Measurements from ENCODE around the gene CFAP126.
"Not testable (repeated sequence)": the region's sequence is repeated elsewhere in the genome, so short reads cannot be mapped to it uniquely, and the experiment has no call there.

The CFAP126 gene, protein sequence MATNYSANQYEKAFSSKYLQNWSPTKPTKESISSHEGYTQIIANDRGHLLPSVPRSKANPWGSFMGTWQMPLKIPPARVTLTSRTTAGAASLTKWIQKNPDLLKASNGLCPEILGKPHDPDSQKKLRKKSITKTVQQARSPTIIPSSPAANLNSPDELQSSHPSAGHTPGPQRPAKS
- long read RNA-seq, donor 1, partial matches to known transcripts, result 0 of 3 reads
- long read RNA-seq, donor 1, other reads (novel, unspliced or antisense), result 0 of 3 reads
- long read RNA-seq, donor 2, partial matches to known transcripts, result 0 of 2 reads
- long read RNA-seq, donor 2, other reads (novel, unspliced or antisense), result 0 of 2 reads
- long read RNA-seq, donor 3, partial matches to known transcripts, result 0 of 2 reads
- long read RNA-seq, donor 3, other reads (novel, unspliced or antisense), result 0 of 2 reads
- long read RNA-seq, donor 4, partial matches to known transcripts, result 0 of 3 reads
- long read RNA-seq, donor 4, other reads (novel, unspliced or antisense), result 0 of 3 reads
- long read RNA-seq, donor 5, transcript CFAP126-201 (5 exons, 774 nt), result major isoform, 7 of 7 reads
- long read RNA-seq, donor 5, partial matches to known transcripts, result 0 of 7 reads
- long read RNA-seq, donor 5, other reads (novel, unspliced or antisense), result 0 of 7 reads
- long read RNA-seq, donor 6, partial matches to known transcripts, result 0 of 2 reads
- long read RNA-seq, donor 6, other reads (novel, unspliced or antisense), result 0 of 2 reads
- long read RNA-seq, donor 7, transcript CFAP126-201 (5 exons, 774 nt), result major isoform, 8 of 8 reads
- long read RNA-seq, donor 7, partial matches to known transcripts, result 0 of 8 reads
- long read RNA-seq, donor 7, other reads (novel, unspliced or antisense), result 0 of 8 reads
- long read RNA-seq, donor 8, partial matches to known transcripts, result 0 of 3 reads
- long read RNA-seq, donor 8, other reads (novel, unspliced or antisense), result 0 of 3 reads

DNA sequence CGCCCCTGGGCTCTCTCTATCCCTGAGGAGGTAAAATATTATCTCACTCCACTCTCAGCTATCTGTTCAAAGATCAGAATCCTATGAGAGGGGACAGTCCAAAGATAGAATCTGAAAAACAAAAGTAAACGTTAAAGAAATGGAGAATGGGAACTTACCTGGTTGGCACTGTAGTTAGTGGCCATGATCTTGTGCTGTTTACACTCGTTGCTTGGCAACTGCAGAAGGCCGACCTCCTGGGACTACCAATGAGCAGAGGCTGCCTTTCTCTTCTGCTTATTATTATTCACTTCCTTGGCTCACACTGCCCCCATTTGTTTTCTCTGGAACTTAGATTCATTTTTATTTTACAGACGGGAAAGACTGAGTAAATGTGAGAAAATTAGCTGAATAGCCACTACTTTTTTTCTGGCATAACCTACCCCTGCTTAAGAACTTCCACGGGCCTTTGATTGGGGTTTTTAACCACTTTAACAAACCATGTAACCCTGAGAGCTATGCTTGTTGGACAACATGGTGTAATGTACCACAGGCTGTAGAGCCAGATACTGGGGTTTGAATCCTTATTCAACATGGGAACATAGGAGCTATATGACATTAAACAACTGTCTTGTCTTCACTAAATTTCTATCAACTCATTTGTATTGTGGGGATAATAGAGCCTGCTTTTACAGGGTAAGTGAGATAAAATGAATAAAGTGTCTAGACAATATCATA lies at the start of gene CFAP126:
Gene CFAP126, minus strand, starts transcription at position 193 of the 717 bp plus-strand sequence. Its CDS starts 8 bp downstream, at position 185.
- peak; percentile 25 for DNase-seq

DNA sequence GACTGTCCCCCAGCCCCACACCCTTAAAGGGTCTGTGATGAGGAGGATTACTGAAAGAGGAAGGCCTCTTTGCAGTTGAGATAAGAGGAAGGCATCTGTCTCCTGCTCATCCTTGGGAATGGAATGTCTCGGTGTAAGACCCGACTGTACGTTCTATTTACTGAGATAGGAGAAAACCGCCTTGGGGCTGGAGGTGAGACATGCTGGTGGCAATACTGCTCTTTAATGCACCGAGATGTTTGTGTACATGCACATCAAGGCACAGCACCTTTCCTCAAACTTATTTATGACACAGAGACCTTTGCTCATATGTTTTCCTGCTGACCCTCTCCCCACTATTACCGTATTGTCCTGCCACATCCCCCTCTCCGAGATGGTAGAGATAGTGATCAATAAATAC lies 45.4 kb upstream of the CFAP126 start:
- not testable (repeated sequence) for DNase-seq

DNA sequence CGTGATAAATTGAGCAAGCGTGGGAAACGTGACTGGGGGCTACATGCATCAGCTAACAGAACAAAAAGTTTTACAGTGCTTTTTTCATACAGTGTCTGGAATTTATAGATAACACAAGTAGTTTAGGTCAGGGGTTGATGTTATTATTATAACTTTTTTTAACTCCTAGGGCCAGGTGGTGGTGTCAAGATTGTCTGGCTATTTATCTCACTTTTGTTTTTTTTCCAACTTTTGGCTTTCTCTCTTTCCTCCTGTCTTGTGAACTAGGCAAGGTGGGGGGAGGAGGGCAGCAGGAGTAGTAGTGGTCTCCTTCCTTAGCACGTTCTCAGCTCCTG lies 42.9 kb upstream of the CFAP126 start:
- not testable (repeated sequence) for DNase-seq

DNA sequence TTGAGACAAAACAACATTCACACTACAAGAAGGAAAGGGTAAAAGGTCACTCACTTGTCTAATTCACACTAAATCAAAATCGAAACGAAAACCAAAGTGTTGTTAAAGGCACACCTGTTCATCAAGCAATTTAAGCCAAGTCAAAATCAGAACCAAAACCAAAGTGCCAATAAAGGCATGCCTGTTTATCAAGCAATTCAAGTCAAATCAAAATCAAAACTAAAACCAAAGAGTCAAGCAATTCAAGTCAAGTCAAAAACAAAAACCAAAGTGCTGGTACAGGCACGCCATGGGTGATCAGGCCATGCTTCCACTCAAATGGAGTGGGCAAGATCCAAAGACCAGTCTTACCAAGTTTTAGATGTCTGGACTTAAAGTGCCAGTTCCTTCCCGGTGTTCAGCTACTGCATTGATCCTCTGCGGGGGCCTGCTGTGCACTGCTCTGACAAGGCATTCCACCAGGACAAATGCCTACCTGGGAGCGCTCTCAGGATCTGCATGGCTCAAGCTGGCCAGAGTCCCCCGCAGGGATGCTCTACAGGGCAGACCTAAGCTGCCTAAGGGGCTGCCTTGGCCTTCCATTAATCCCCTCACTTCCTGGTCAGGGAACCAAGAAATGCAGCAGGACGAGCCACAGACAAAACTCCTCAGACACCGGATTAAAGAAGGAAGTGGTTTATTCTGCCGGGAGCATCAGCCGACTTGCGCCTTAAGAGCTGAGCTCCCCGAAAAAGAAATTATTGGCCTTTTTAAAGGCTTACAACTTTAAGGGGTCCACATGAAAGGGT lies 42.4 kb upstream of the CFAP126 start:
- not testable (repeated sequence) for DNase-seq

DNA sequence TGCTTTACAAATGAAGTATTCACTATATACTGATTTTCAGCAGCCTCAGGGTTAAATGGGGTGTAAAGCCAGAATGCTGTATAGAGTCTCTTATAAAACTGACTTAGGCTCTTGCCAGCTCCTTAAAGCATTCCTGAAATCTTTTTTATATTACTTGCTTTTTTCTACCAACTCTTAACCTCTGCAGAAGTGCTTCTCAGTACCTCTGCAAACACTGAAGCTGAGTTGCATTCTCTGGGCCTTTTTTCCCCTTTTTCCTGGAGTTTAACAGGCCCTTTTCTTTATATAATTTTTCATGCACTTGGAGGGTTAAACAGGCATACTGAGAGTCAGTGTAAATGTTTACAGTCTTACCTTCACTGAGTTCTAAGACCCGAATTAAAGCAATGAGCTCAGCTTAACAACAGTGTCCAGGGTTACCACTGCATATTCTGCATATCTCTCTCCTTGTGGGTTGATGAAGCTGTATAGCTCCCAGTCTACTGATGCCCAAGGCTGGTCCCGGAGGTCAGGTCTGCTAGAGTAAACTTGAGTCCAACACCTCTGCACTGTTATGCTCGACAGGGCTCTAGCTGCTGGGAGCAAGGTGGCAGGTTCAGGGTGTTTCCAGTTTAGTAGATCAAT lies 40.9 kb upstream of the CFAP126 start:
- no peak for DNase-seq

DNA sequence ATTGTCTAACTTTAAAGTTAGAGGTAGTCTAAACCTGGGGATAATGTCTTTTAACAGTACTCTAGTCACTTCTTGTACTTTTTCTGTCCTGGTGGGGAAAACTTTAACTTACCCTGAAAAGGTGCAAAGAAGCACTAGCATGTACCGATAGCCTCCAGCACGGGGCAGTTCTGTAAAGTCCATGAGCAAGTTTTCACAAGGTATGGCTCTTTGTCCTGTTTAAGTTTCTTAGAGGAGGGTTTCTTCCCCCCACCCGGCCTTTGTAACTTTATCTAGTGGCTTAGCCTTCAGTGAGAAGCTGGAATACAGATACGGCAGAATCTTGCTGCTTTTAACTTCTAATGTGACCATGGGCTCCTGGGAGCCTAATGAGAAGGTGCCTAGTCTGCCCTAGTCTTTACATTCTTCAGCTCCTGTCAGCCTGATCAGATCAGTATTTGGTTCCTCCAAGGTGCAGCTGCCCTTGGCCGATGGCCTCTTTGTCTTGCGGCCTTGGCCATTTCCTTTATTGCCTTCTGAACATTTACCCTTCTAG lies 39.8 kb upstream of the CFAP126 start:
- no peak for DNase-seq

DNA sequence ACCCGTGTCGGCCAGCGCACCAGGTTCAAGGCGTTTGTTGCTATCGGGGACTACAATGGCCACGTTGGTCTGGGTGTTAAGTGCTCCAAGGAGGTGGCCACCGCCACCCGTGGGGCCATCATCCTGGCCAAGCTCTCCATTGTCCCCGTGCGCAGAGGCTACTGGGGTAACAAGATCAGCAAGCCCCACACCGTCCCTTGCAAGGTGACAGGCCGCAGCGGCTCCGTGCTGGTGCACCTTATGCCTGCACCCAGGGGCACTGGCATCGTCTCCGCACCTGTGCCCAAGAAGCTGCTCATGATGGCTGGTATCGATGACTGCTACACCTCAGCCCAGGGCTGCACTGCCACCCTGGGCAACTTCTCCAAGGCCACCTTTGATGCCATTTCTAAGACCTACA lies 38.9 kb upstream of the CFAP126 start:
- DNase-seq, result not testable (repeated sequence)

DNA sequence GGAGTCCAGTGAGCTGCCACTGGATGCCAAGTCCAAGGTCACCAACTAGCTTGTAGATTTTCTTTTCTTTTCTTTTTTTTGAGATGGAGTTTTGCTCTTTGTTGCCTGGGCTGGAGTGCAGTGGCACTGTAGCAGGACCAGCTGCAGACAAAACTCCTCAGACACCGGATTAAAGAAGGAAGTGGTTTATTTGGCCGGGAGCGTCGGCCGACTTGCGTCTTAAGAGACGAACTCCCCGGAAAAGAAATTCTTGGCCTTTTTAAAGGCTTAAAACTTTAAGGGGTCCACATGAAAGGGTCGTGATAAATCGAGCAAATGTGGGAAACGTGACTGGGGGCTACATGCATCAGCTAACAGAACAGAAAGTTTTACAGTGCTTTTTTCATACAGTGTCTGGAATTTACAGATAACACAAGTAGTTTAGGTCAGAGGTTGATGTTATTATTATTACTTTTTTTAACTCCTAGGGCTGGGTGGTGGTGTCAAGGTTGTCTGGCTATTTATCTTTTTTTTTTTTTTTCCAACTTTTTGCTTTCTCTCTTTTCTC lies 36.4 kb upstream of the CFAP126 start:
- DNase-seq, result no peak

DNA sequence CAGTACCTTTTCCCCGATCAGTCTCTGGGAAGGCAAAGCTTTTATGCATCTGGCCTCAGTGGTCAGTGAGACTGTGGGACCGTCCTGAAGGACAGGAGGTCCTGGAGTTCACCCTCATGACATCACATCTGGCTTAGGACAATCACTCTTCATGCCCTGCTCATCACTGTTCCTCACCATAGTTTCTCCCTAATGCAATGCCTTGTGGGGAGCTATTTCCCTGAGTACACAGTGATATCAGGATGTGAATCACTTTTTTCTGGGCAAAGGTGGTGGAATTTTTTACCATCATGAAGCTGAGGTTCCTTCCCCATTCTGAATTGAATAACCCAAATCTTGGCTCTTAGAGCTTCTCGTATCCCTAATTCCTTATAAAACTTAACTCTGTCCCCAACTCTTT lies 34.8 kb upstream of the CFAP126 start:
- no peak for DNase-seq

DNA sequence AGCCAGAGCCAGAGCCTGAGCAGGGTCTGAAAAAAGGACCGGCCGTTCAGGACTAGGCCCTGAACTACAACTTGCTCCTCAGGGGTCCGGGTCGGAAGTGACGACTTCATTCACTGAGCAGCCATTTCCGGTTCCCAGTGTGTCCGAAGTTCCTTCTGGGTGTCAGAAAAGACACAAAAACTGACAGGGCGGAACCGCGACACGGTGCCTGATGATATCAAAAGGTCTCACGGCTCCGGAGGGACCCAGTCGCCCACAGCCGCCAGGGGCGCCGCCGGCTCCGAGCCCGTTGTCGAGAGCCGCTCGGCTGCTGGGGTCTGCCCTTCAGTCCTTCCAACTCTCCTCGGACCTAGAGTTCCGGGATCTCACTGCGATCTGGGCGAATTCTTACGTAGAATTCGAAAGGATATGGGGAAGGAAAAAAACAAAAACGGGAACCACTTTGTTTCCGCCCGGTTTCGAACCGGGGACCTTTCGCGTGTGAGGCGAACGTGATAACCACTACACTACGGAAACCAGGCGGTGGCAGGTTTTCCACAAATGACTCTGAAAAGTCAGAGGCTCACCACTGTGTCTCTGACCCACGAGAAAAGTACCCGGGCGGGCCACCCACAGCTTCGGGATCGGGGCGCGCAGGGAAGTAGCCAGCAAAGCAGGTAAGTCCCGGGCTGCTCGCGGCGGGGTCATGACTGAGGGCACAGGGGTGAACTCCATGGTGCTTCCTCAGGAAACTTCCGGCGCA lies 31.8 kb upstream of the CFAP126 start:
- peak; percentile 96 for DNase-seq

DNA sequence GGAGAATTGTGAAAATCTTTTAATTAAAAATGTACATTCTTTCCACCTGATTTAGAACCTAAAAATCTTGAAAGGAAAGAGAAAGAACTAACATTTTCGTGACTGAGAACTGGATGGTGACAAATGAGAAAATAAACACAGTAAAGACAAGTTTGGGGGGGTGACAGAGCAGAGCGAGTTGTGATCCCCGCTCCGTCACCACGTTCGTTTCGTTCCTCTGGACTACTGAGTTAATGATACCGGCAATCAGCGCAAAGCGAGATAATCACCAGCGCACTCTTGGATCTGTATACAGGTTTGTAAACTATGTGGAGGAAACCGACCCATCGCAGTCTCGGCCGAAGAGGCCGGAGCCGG lies 31.2 kb upstream of the CFAP126 start:
- no peak for DNase-seq

DNA sequence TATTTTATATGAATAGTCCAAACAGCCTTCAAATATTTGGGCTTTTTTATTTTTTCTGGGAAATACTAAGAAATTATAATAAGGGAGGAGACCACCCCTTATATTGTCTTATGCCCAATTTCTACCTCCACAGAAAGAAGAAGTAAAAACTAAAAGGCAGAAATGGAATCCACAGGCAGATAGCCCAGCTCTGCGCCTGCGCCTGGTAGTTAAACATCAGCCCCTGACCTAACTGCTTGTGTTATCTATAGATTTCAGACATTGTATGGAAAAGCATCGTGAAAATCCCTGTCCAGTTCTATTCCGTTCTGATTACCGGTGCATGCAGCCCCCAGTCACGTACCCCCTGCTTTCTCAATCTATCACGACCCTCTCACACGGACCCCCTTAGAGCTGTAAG lies 29.4 kb upstream of the CFAP126 start:
- DNase-seq, result not testable (repeated sequence)

DNA sequence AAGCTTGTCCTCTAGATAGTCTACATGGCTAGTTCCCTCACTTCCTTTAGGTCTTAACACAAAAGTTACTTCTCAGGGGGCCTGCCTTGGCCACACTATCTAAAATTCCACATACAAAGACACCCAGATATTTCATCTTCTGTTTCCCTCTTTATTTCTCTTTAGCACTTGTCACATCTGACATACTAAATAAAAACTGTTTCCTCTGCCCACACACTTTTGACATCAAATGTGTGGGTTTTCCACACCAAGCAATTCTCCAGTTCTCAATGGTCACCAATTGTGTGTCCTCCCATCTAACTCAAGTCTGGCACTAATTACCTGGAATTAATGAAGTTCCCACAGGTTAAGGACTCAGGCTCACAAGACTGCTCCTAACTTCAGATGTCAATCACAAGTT lies 25.5 kb upstream of the CFAP126 start:
- DNase-seq, result no peak

DNA sequence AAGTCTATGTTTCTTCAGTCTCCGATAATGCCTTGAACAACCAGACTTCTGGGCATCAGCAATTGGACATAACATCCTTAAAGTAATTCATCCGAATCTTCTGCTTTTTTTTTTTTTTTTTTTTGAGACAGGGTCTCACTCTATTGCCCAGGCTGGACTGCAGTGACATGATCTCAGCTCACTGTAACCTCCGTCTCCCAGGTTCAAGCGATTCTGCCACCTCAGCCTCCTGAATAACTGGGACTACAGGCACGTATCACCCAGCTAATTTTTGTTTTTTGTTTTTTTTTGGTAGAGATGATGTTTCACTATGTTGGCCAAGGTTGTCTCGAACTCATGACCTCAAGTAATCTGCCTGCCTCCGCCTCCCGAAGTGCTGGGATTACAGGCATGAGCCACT lies 23.9 kb upstream of the CFAP126 start:
- no peak for DNase-seq

DNA sequence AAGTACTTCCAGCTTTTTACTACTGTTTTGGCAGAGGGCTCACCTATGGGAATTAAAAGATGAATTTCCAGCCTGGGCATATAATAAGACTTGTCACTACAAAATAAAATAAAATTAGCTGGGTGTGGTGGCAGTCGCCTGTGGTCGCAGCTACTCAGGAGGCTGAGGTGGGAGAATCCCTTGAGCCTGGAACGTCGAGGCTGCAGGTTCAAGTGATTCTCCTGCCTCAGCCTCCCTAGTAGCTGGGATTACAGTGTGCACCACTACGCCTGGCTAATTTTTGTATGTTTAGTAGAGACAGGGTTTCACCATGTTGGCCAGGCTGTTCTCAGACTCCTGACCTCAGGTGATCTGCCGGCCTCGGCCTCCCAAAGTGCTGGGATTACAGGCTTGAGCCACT lies 23.5 kb upstream of the CFAP126 start:
- not testable (repeated sequence) for DNase-seq

DNA sequence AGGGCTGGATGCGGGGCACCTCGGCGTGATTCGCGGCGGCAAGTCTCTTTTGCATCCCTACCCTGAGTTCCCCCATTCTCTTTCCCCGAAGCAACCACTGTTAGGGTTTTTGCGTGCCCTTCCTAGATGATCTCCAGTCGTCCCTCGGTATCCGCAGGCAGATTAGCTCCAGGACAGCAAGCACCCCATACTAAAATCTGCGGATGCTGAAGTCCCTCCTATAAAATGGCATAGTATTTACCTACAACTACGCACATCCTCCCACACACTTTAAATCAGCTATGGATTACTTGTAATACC lies 22.8 kb upstream of the CFAP126 start:
- DNase-seq, result no peak

DNA sequence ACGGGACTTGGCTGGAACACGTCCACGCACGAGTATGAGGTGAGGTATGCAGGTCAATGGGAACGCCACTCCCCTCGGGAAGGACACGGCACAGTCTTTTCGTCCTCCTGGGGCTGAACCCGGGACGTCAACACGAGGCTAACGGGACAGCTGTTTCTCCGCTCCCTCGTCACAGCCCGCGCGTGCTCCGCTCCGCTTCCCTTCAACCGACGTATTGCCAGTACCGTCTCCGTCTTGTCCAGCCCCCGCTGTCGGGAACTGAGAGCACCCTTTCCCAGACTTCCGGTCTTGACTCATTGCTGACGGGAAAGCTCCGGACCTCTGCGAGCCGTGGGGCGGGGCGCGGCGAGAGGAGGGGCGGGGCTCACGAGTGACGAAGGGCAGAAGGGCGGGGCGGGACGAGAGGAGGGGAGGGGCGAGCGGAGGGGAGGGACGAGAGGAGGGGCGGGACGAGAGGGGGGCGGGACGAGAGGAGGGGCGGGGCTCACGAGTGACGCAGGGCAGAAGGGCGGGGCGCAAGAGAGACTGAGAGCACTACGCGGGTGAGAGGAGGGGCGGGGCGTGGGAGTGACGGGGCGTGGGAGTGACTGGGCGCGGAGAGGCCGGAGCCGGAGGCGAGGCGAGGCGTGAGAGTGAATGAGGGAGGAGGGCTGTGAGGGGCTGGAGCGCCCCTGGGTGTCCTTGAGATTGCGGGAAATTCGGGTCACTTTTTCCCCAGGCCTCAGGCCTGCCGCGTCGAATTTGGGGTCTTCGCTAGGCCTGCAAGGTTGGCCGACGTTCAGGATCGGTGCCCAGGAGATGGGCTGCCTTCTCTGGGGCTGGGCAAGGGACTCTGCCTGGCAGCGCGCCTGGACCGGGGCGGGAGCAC lies 22.2 kb upstream of the CFAP126 start:
- DNase-seq, result peak; percentile 94

DNA sequence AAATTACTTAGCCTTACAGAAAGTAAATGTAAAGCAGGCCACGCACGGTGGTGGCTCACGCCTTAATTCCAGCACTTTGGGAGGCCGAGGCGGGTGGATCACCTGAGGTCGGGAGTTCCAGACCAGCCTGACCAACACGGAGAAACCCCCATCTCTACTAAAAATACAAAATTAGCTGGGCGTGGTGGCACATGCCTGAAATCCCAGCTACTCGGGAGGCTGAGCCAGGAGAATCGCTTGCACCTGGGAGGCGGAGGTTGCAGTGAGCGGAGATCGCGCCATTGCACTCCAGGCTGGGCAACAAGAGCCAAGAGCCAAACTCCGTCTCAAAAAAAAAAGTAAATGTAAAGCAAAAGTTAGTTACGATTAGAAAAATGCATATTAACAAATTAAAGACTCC lies 21.5 kb upstream of the CFAP126 start:
- DNase-seq, result not testable (repeated sequence)

DNA sequence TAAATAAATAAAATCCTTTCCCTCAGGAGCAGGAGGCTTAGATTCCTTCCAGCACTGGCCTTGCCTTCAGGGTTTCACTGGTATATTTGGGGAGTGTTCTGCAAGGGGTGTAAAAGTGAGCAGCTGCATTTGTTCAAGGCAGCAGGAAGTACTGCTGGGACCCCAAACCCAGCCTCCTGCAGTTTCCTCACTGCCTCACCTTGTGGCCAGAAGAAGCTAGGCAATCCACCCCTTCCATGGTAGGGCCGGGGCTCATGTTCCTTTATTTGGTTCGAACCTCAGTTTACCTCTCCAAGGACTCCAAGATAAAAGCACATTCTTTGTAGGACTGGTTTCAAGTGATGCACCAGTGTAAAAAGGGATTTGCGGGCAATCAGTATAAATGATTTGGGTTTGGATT lies 21.0 kb upstream of the CFAP126 start:
- DNase-seq, result no peak
